A549 (cell line): Measurements from ENCODE around the gene SAXO1. TPM values are rescaled to one million over a fixed set of nuclear protein-coding genes. Genes with fewer than 3 reads are reported as not detected.

Source experiments
- ATAC-seq, 2 experiments: fragments of 200-7000 bp in 1 of 2; fragments of >200 bp in 1 of 2; cut with Nextera tagmentation in 1 of 2; cut with Tn5 transposase in 1 of 2; 3 replicates each; pipeline versions ENCODE4 v1.8.0 to v1.9.1; 2018 to 2020; ENCODE audit warnings: mild to moderate bottlenecking in 1 of 2, moderate library complexity in 1 of 2
- CTCF ChIA-PET: fragments of 300-600 bp; sonication (Branson Sonifier 250); formaldehyde crosslinking; extraction: SDS; loops from one replicate; lab custom pipeline; 2021; ENCODE audit warnings: antibody characterized with exemption, inconsistent platforms; lab: Yijun Ruan, JAX
- POLR2A ChIA-PET: fragments of 350-600 bp; formaldehyde crosslinking; extraction: SDS; loops from one replicate; lab custom pipeline; 2021; ENCODE audit warnings: antibody characterized with exemption, inconsistent platforms; lab: Yijun Ruan, JAX
- DNase-seq, 2 experiments: peaks; one replicate each; pipeline versions ENCODE4 v3.0.0 to v3.0.0-alpha.2; 2011 to 2016; ENCODE audit warnings: low read depth in 1 of 2, low spot score in 1 of 2
- FAIRE-seq: peaks from 2 replicates; lab custom pipeline; 2011; peaks lifted over from hg19 to GRCh38; lab: Jason Lieb, UNC
- H3K27ac ChIP-seq, 2 experiments: fragments of >200 bp; sonication (Bioruptor Twin); formaldehyde crosslinking; 3 replicates each; pipeline ENCODE4 v1.5.1; 2016 to 2017
- H3K4me1 ChIP-seq: fragments of >200 bp; sonication (Bioruptor Twin); formaldehyde crosslinking; 3 replicates; pipeline ENCODE4 v1.6.1; 2016
- H3K4me2 ChIP-seq: fragments of >200 bp; sonication (Bioruptor Twin); formaldehyde crosslinking; 3 replicates; pipeline ENCODE4 v1.6.1; 2016
- H3K4me3 ChIP-seq: fragments of >200 bp; sonication (Bioruptor Twin); formaldehyde crosslinking; 3 replicates; pipeline ENCODE4 v1.5.1; 2016
- H3K9me3 ChIP-seq: fragments of >200 bp; sonication (Bioruptor Twin); formaldehyde crosslinking; 3 replicates; pipeline ENCODE4 v1.6.1; 2016
- ATOH8 ChIP-seq: fragments of 250-450 bp; sonication (Bioruptor Pico); IDR thresholded peaks from 2 replicates; pipeline ENCODE4 v1.5.0; 2020; ENCODE audit warnings: low read depth, mild to moderate bottlenecking, moderate library complexity
- BHLHE40 ChIP-seq: IDR thresholded peaks from 2 replicates; pipeline ENCODE4 v1.6.1; 2012; ENCODE audit warnings: low read depth, low read length, inconsistent platforms
- CBX2 ChIP-seq: fragments of 200-600 bp; sonication (generic); IDR thresholded peaks from 2 replicates; pipeline ENCODE4 v1.6.1; 2016; ENCODE audit warnings: low read depth, mild to moderate bottlenecking, borderline replicate concordance
- CHD2 ChIP-seq: fragments of 150-350 bp; IDR thresholded peaks from 2 replicates; pipeline ENCODE4 v1.6.1; 2014; ENCODE audit warnings: low read length; ENCODE audit not compliant: partially characterized antibody
- EHMT2 ChIP-seq: fragments of 200-600 bp; sonication (generic); IDR thresholded peaks from 2 replicates; pipeline ENCODE4 v1.6.1; 2016; ENCODE audit warnings: antibody characterized with exemption, low read depth, mild to moderate bottlenecking, moderate library complexity
- EP300 ChIP-seq, 2 experiments: fragments of >200 bp; sonication (Bioruptor Twin); formaldehyde crosslinking; IDR thresholded peaks; 2 replicates in 1 of 2; 3 replicates in 1 of 2; pipeline ENCODE4 v1.6.1; 2016 to 2017
- FOSB ChIP-seq: fragments of 250-450 bp; sonication (Bioruptor Pico); IDR thresholded peaks from 2 replicates; pipeline ENCODE4 v1.5.0; 2020; ENCODE audit warnings: mild to moderate bottlenecking, moderate library complexity
- HEYL ChIP-seq: fragments of 250-450 bp; sonication (Bioruptor Pico); IDR thresholded peaks from 2 replicates; pipeline ENCODE4 v1.8.0; 2021; ENCODE audit warnings: mild to moderate bottlenecking, moderate library complexity
- HOXB13 ChIP-seq: fragments of 250-450 bp; sonication (Bioruptor Pico); IDR thresholded peaks from 2 replicates; pipeline ENCODE4 v1.5.0; 2020; ENCODE audit warnings: low read depth, mild to moderate bottlenecking, moderate library complexity
- JUN ChIP-seq, 2 experiments: fragments of >200 bp; sonication (Bioruptor Twin); formaldehyde crosslinking; IDR thresholded peaks; 2 replicates in 1 of 2; 3 replicates in 1 of 2; pipeline ENCODE4 v1.6.1; 2016 to 2017
- MAZ ChIP-seq: fragments of 150-350 bp; IDR thresholded peaks from 2 replicates; pipeline ENCODE4 v1.6.1; 2014; ENCODE audit warnings: antibody characterized with exemption, low read depth, low read length, borderline replicate concordance
- MYC ChIP-seq: IDR thresholded peaks from 2 replicates; pipeline ENCODE4 v1.6.1; 2012; ENCODE audit warnings: mild to moderate bottlenecking, inconsistent platforms, low read length, improper control_type of control experiment, borderline replicate concordance
- NFE2L2 ChIP-seq: fragments of 150-350 bp; conservative IDR thresholded peaks from 2 replicates; pipeline ENCODE4 v1.6.1; 2014; ENCODE audit warnings: low read length
- NPAS2 ChIP-seq: fragments of 250-450 bp; sonication (Bioruptor Pico); IDR thresholded peaks from 2 replicates; pipeline ENCODE4 v1.8.0; 2022; ENCODE audit warnings: mild to moderate bottlenecking, moderate library complexity, borderline replicate concordance
- PBX3 ChIP-seq: IDR thresholded peaks from 2 replicates; pipeline ENCODE4 v1.6.1; 2012
- POLR2A ChIP-seq: IDR thresholded peaks from 2 replicates; pipeline ENCODE4 v1.6.1; 2012; ENCODE audit warnings: mild to moderate bottlenecking, low read length
- RAD21 ChIP-seq, 2 experiments: fragments of >200 bp in 1 of 2; sonication (Bioruptor Twin) in 1 of 2; formaldehyde crosslinking in 1 of 2; IDR thresholded peaks in 1 of 2; conservative IDR thresholded peaks in 1 of 2; 2 replicates in 1 of 2; 3 replicates in 1 of 2; pipeline ENCODE4 v1.6.1; 2012 to 2018; ENCODE audit warnings: inconsistent platforms in 1 of 2
- RCOR1 ChIP-seq: fragments of 150-350 bp; IDR thresholded peaks from 2 replicates; pipeline ENCODE4 v1.6.1; 2014; ENCODE audit warnings: antibody characterized with exemption, low read length, low read depth
- RNF2 ChIP-seq: fragments of 200-600 bp; sonication (generic); IDR thresholded peaks from 2 replicates; pipeline ENCODE4 v1.6.1; 2016; ENCODE audit warnings: low read depth, mild to moderate bottlenecking, antibody characterized with exemption, moderate library complexity, borderline replicate concordance
- SMC3 ChIP-seq: fragments of >200 bp; sonication (Bioruptor Twin); formaldehyde crosslinking; IDR thresholded peaks from 3 replicates; pipeline ENCODE4 v1.6.1; 2018; ENCODE audit warnings: inconsistent platforms
- TFCP2L1 ChIP-seq: fragments of 250-450 bp; sonication (Bioruptor Pico); IDR thresholded peaks from 2 replicates; pipeline ENCODE4 v1.5.0; 2021; ENCODE audit warnings: mild to moderate bottlenecking
- TP53 ChIP-seq: fragments of 250-450 bp; sonication (Bioruptor Pico); IDR thresholded peaks from 2 replicates; pipeline ENCODE4 v1.5.0; 2021; ENCODE audit warnings: mild to moderate bottlenecking, moderate library complexity
- USF2 ChIP-seq: fragments of 450-650 bp; IDR thresholded peaks from 2 replicates; pipeline ENCODE4 v1.6.1; 2014; ENCODE audit warnings: antibody characterized with exemption
- ZC3H11A ChIP-seq: fragments of 450-650 bp; IDR thresholded peaks from 2 replicates; pipeline ENCODE4 v1.6.1; 2014; ENCODE audit warnings: antibody characterized with exemption, mild to moderate bottlenecking
- ZNF302 ChIP-seq: fragments of 250-450 bp; sonication (Bioruptor Pico); IDR thresholded peaks from 2 replicates; pipeline ENCODE4 v1.9.0; 2021; ENCODE audit warnings: inconsistent platforms, mild to moderate bottlenecking, moderate library complexity
- ZSCAN20 ChIP-seq: fragments of 250-450 bp; sonication (Bioruptor Pico); IDR thresholded peaks from 2 replicates; pipeline ENCODE4 v1.8.0; 2022; ENCODE audit warnings: mild to moderate bottlenecking, moderate library complexity
- WGBS: methylation state at CpG from one replicate; pipeline ENCODE4 v1.1.6; 2017; ENCODE audit errors: missing lambda C conversion rate; 5-methylcytosine and 5-hydroxymethylcytosine counted together
- polyA plus RNA-seq, 4 experiments: library from polyadenylated mRNA; depleted of rRNA in 3 of 4; stranded (reverse); fragments of >200 nt; fragmentation: RNase III in 1 of 4; extraction: RNeasy Plus Mini Kit Qiagen cat#74134 plus additional on column Dnase treatment in 1 of 4; gene quantifications; 2 replicates in 3 of 4; 3 replicates in 1 of 4; pipeline ENCODE4 v1.2.3, GENCODE V29; 2011 to 2017

SAXO1 gene
- polyA plus RNA-seq, 2 of the 4 experiments (the other 2 are of a cell fraction): not detected

- ChIA-PET CTCF (no interaction called here), POLR2A (no interaction called here)
- Histone ChIP-seq H3K27ac (no peak overlapping the region), H3K4me1 (no peaks in the 10 kb centered on the region)
- ATAC-seq (no peak), DNase-seq (no peak)
- no peak for TF ChIP-seq ATOH8 (CRISPR knock-in tag)
- no peak for TF ChIP-seq HOXB13 (CRISPR knock-in tag)
- no peak for TF ChIP-seq EP300 (IDR thresholded peaks at IDR 0.05)
- TF ChIP-seq NFE2L2: no peak
- no peak for TF ChIP-seq NPAS2 (CRISPR knock-in tag)
- no peak for TF ChIP-seq JUN (IDR thresholded peaks at IDR 0.05)
- no peak for TF ChIP-seq MYC
- no peak for TF ChIP-seq RCOR1
- no peak for TF ChIP-seq CHD2
- TF ChIP-seq EHMT2: no peak
- TF ChIP-seq, all 56 proteins: peak for 0
- Histone ChIP-seq H3K9me3 (no peaks in the 10 kb centered on the region), H3K4me2 (no peak overlapping the region), H3K4me3 (no peak overlapping the region)
- FAIRE-seq: no peak
- WGBS: 0% methylated on average over 1 of the region's 1 CpG
Observed at GRCh38 chr9:18951936-18952335, 81.1 kb downstream of the SAXO1 start.

GRCh38 chr9:18947892-18948339 lies 85.1 kb downstream of the SAXO1 start:
- DNase-seq (no peak), FAIRE-seq (no peak), ATAC-seq (peak; percentile 55 to 60; a peak in 3 of 6 replicates)
- ChIA-PET CTCF (interaction anchor here (0.6 kb wide), 1 partner anchor 20 kb away, joined by 3 read pairs; no protein-coding TSS in a partner anchor), POLR2A (no interaction called here)
- H3K4me1 ChIP-seq: no peaks in the 10 kb centered on the region
- H3K27ac ChIP-seq: no peak overlapping the region
- WGBS: 13% methylated on average over 4 of the region's 4 CpGs
- H3K9me3 ChIP-seq: no peaks in the 10 kb centered on the region
- TF ChIP-seq RNF2 (no peak), BHLHE40 (no peak), ZNF302 (CRISPR knock-in tag) (no peak), RAD21 (conservative IDR thresholded peaks at IDR 0.05 in 1 of 2, IDR thresholded peaks at IDR 0.05 in 1 of 2) (no peak), SMC3 (no peak), MYC (no peak), PBX3 (no peak), FOSB (CRISPR knock-in tag) (no peak), USF2 (no peak), JUN (IDR thresholded peaks at IDR 0.05) (no peak), ZC3H11A (no peak), ZSCAN20 (CRISPR knock-in tag) (no peak), HEYL (CRISPR knock-in tag) (no peak), TP53 (CRISPR knock-in tag) (no peak), MAZ (no peak), NFE2L2 (no peak), CBX2 (no peak), POLR2A (no peak), TFCP2L1 (CRISPR knock-in tag) (no peak)
- no peak overlapping the region for H3K4me3 ChIP-seq
- H3K4me2 ChIP-seq: no peak overlapping the region
